HepG2 (cell line): Measurements from ENCODE around the gene TTLL13. TPM values are rescaled to one million over a fixed set of nuclear protein-coding genes. Genes with fewer than 3 reads are reported as not detected.
"Not testable (repeated sequence)": the region's sequence is repeated elsewhere in the genome, so short reads cannot be mapped to it uniquely, and the experiment has no call there.

Source experiments
- ATAC-seq: fragments of 200-7000 bp; cut with Tn5 transposase; 3 replicates; pipeline ENCODE4 v1.9.1; 2020; ENCODE audit warnings: mild to moderate bottlenecking, moderate library complexity
- BruUV-seq: library from RNA; stranded (reverse); fragments of 400-500 nt; replicated peaks from 2 replicates; lab custom pipeline; 2021; lab: Mats Ljungman, UMichigan
- CTCF ChIA-PET: fragments of 300-600 bp; formaldehyde crosslinking; extraction: SDS; loops from one replicate; lab custom pipeline; 2021; ENCODE audit warnings: low total read pairs, inconsistent platforms, low intra/inter-chr PET ratio; lab: Yijun Ruan, JAX
- POLR2A ChIA-PET: fragments of 350-600 bp; sonication (Branson Sonifier 250); formaldehyde crosslinking; loops from one replicate; lab custom pipeline; 2020; ENCODE audit warnings: antibody characterized with exemption, inconsistent platforms; lab: Yijun Ruan, JAX
- DNase-seq: peaks from one replicate; pipeline ENCODE4 v3.0.0-alpha.2; 2015; ENCODE audit warnings: low spot score
- FAIRE-seq: peaks from 3 replicates; lab custom pipeline; 2011; peaks lifted over from hg19 to GRCh38; lab: Jason Lieb, UNC
- H2AFZ ChIP-seq: one replicate; pipeline ENCODE4 v1.6.1; 2011; ENCODE audit warnings: low read length, inconsistent platforms
- H3K27ac ChIP-seq: fragments of 300-600 bp; 3 replicates; pipeline ENCODE4 v1.8.0; 2011; ENCODE audit warnings: mixed run types, mild to moderate bottlenecking, mixed read lengths, low read length, inconsistent platforms; ENCODE audit not compliant: insufficient read depth; ENCODE audit errors: extremely low read length
- H3K27me3 ChIP-seq, 2 experiments: fragments of 200-600 bp in 1 of 2; 2 replicates in 1 of 2; 3 replicates in 1 of 2; pipeline versions ENCODE4 v1.6.0 to v1.8.0; 2011; ENCODE audit warnings: low read length in 2 of 2, mild to moderate bottlenecking in 2 of 2, moderate library complexity in 2 of 2, inconsistent platforms in 1 of 2; ENCODE audit not compliant: insufficient read depth in 2 of 2, control insufficient read depth in 1 of 2
- H3K36me3 ChIP-seq, 2 experiments: fragments of 200-600 bp in 1 of 2; replicated peaks in 1 of 2; 2 replicates in 1 of 2; 3 replicates in 1 of 2; pipeline versions ENCODE4 v1.5.1 to v1.8.0; 2011; ENCODE audit warnings: low read length in 2 of 2, inconsistent platforms in 1 of 2; ENCODE audit not compliant: insufficient read depth in 2 of 2, control insufficient read depth in 1 of 2
- H3K4me1 ChIP-seq: 2 replicates; pipeline ENCODE4 v1.5.1; 2012; ENCODE audit warnings: low read length, inconsistent platforms; ENCODE audit not compliant: insufficient read depth
- H3K4me2 ChIP-seq: 2 replicates; pipeline ENCODE4 v1.6.0; 2011; ENCODE audit warnings: low read depth, low read length, inconsistent platforms
- H3K4me3 ChIP-seq, 3 experiments: fragments of 200-600 bp in 1 of 3; sonication (generic), shearing (Covaris generic) in 1 of 3; replicated peaks in 1 of 3; 2 replicates each; pipeline ENCODE4 v1.5.1; 2011 to 2016; ENCODE audit warnings: low read length in 3 of 3, inconsistent platforms in 2 of 3, low read depth in 2 of 3, mild to moderate bottlenecking in 2 of 3, control low read depth in 1 of 3, mixed read lengths in 1 of 3; ENCODE audit not compliant: insufficient read depth in 1 of 3
- H3K79me2 ChIP-seq: one replicate; pipeline ENCODE4 v1.6.1; 2011; ENCODE audit warnings: low read length, inconsistent platforms; ENCODE audit not compliant: insufficient read depth
- H3K9ac ChIP-seq: 2 replicates; pipeline ENCODE4 v1.6.0; 2011; ENCODE audit warnings: mild to moderate bottlenecking, low read depth, low read length, inconsistent platforms; ENCODE audit not compliant: insufficient read depth
- H3K9me3 ChIP-seq: 2 replicates; pipeline ENCODE4 v1.5.1; 2012; ENCODE audit warnings: mild to moderate bottlenecking, low read length
- H4K20me1 ChIP-seq: 2 replicates; pipeline ENCODE4 v1.6.0; 2011; ENCODE audit warnings: inconsistent platforms, mild to moderate bottlenecking, low read length, moderate library complexity; ENCODE audit not compliant: insufficient read depth
- JUNB ChIP-seq: sonication (generic); formaldehyde crosslinking; IDR thresholded peaks from 2 replicates; pipeline ENCODE4 v1.8.0; 2022; ENCODE audit warnings: missing genetic modification reagents, mild to moderate bottlenecking, borderline replicate concordance
- RAD51 ChIP-seq: fragments of 450-650 bp; IDR thresholded peaks from 2 replicates; pipeline ENCODE4 v1.6.1; 2016; ENCODE audit warnings: borderline replicate concordance
- RELA ChIP-seq: sonication (generic); formaldehyde crosslinking; IDR thresholded peaks from 2 replicates; pipeline ENCODE4 v1.4.0; 2020; ENCODE audit warnings: missing genetic modification reagents
- SIX4 ChIP-seq: sonication (generic); formaldehyde crosslinking; IDR thresholded peaks from 2 replicates; pipeline ENCODE4 v1.4.0; 2020; ENCODE audit warnings: missing genetic modification reagents
- ZFAT ChIP-seq: sonication (generic); formaldehyde crosslinking; conservative IDR thresholded peaks from 2 replicates; pipeline ENCODE4 v1.8.1; 2023; ENCODE audit warnings: missing genetic modification reagents, inconsistent platforms
- WGBS: methylation state at CpG from one replicate; pipeline ENCODE4 v1.1.6; 2017; ENCODE audit warnings: low lambda C conversion rate; 5-methylcytosine and 5-hydroxymethylcytosine counted together
- in situ Hi-C: cut with HindIII; loops from 2 replicates; pipeline ENCODE4 v1.10.0; 2017; ENCODE audit warnings: low pct_unique_long_range_greater_than_20kb; ENCODE audit not compliant: extremely low pct_ligation_motif_present
- intact Hi-C: fragments of 100-400 bp; cut with micrococcal nuclease; formaldehyde crosslinking; loops from one replicate; pipeline ENCODE4 v1.10.0; 2022; ENCODE audit not compliant: unreplicated experiment
- polyA plus RNA-seq, 8 experiments: library from polyadenylated mRNA; depleted of rRNA in 3 of 8; stranded (reverse) in 7 of 8; unstranded in 1 of 8; fragments of >200 nt; fragmentation: Illumina TruSeq in 4 of 8; extraction: Trizol in 4 of 8; gene quantifications; 2 replicates each; pipeline versions ENCODE4 v1.2.1 to v1.2.3, GENCODE V29; 2011 to 2016; ENCODE audit warnings: low read depth in 4 of 8, missing spikeins in 1 of 8, mixed read lengths in 1 of 8; ENCODE audit not compliant: insufficient read depth in 1 of 8
- total RNA-seq, 5 experiments: library from RNA; depleted of rRNA; stranded (reverse); fragments of >200 nt; fragmentation: Illumina TruSeq; extraction: Trizol; gene quantifications; 2 replicates each; pipeline ENCODE4 v1.2.3, GENCODE V29; 2016; ENCODE audit warnings: low read depth in 1 of 5
- TF ChIP-seq, protein P1 (sequence below), 2 experiments: sonication (generic) in 1 of 2; formaldehyde crosslinking in 1 of 2; IDR thresholded peaks; 2 replicates each; pipeline versions ENCODE4 v1.5.1 to v1.6.1; 2011 to 2020; ENCODE audit warnings: borderline replicate concordance in 1 of 2, low read depth in 1 of 2, low read length in 1 of 2, mild to moderate bottlenecking in 1 of 2, missing genetic modification reagents in 1 of 2, moderate library complexity in 1 of 2

The TTLL13 gene
- total and polyA plus RNA-seq, 2 of the 13 experiments (the other 11 are each of a cell fraction or from before 2014, with no cell fraction given) = 0.07 to 0.29 TPM

DNA sequence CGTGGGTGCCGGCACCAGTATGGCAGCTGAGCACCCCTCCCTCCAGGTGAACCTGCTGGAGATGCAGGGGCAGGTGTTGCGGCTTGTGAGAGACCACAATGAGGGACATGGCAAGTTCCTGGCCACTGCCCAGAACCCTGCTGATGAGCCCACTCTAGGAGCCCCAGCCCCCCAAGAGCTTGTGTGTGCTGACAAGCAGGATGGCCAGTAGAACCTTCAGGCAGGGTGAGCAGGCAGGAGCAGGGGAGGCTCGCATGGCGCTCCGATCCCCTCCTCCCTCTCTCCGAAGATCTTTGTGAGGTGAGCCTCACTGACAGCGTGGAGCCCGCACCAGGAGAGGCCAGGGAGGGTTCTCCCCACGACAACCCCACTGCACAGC lies 45.9 kb downstream of the TTLL13 start (continued):
- TF ChIP-seq ZFAT (CRISPR knock-in tag) (no peak), SIX4 (CRISPR knock-in tag) (no peak), JUNB (no peak), RELA (CRISPR knock-in tag) (no peak)

DNA sequence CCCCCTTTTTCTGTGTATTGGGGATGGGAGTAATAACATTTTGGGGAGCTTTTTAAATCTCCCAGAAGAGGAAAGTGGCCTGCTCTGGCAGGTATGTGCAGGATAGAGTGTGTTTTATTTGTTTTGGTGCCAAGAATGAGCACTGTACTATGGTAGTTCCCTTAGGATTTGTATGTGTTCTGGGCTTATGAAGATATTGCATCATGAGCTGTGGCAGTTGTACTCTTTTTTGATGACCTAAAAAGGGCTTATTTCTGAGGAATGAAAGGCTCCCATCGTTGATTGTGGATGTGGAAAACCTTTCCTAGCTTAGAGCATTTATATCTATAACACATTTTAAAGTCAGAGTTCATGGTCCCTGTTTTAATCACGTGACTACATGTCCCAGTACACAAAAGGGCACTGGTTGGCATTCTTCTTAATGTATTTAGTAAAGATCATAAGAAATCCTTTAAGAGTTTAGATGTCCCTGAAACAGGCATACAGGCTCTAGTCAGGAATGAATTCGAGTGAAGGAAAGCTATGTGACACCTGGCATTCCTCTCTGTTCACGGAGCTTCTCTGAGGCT lies 47.0 kb downstream of the TTLL13 start:
- in situ Hi-C loops, H3K27me3 ChIP-seq, CTCF ChIA-PET, BruUV-seq, ATAC-seq, POLR2A ChIA-PET, H2AFZ ChIP-seq, intact Hi-C loops, H3K9me3 ChIP-seq, H3K4me2 ChIP-seq, H3K9ac ChIP-seq, DNase-seq, H3K36me3 ChIP-seq, H3K4me3 ChIP-seq: not testable (repeated sequence)
- peaks cover 17% of the 10 kb centered on the region for H3K4me1 ChIP-seq
- TF ChIP-seq RAD51 = peak; percentile 82
- TF ChIP-seq, protein P1, sequence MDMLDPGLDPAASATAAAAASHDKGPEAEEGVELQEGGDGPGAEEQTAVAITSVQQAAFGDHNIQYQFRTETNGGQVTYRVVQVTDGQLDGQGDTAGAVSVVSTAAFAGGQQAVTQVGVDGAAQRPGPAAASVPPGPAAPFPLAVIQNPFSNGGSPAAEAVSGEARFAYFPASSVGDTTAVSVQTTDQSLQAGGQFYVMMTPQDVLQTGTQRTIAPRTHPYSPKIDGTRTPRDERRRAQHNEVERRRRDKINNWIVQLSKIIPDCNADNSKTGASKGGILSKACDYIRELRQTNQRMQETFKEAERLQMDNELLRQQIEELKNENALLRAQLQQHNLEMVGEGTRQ (IDR thresholded peaks at IDR 0.05; ENCODE audit: low read depth, low read length) = 0 out of 2 replicates have a peak, but pooled peaks have one; percentile 9
- TF ChIP-seq, protein P1 (CRISPR knock-in tag; IDR thresholded peaks at IDR 0.05; ENCODE audit: borderline replicate concordance) = not testable (repeated sequence)
- TF ChIP-seq, all 625 proteins: peak for 2; not testable (repeated sequence) for 623
- 22% methylated on average over 4 of the region's 4 CpGs for WGBS
- H4K20me1 ChIP-seq, H3K79me2 ChIP-seq, FAIRE-seq, H3K27ac ChIP-seq: not testable (repeated sequence)
